A549 (cell line): Measurements from ENCODE around the gene L3MBTL1. TPM values are rescaled to one million over a fixed set of nuclear protein-coding genes. Genes with fewer than 3 reads are reported as not detected.

Experiments used
- ATAC-seq, 2 experiments: fragments of 200-7000 bp in 1 of 2; fragments of >200 bp in 1 of 2; cut with Nextera tagmentation in 1 of 2; cut with Tn5 transposase in 1 of 2; 3 replicates each; pipeline versions ENCODE4 v1.8.0 to v1.9.1; 2018 to 2020; ENCODE audit warnings: mild to moderate bottlenecking in 1 of 2, moderate library complexity in 1 of 2
- CTCF ChIA-PET: fragments of 300-600 bp; sonication (Branson Sonifier 250); formaldehyde crosslinking; extraction: SDS; loops from one replicate; lab custom pipeline; 2021; ENCODE audit warnings: antibody characterized with exemption, inconsistent platforms; lab: Yijun Ruan, JAX
- POLR2A ChIA-PET: fragments of 350-600 bp; formaldehyde crosslinking; extraction: SDS; loops from one replicate; lab custom pipeline; 2021; ENCODE audit warnings: antibody characterized with exemption, inconsistent platforms; lab: Yijun Ruan, JAX
- DNase-seq, 2 experiments: peaks; one replicate each; pipeline versions ENCODE4 v3.0.0 to v3.0.0-alpha.2; 2011 to 2016; ENCODE audit warnings: low read depth in 1 of 2, low spot score in 1 of 2
- FAIRE-seq: peaks from 2 replicates; lab custom pipeline; 2011; peaks lifted over from hg19 to GRCh38; lab: Jason Lieb, UNC
- H3K27ac ChIP-seq, 2 experiments: fragments of >200 bp; sonication (Bioruptor Twin); formaldehyde crosslinking; 3 replicates each; pipeline ENCODE4 v1.5.1; 2016 to 2017
- H3K4me1 ChIP-seq: fragments of >200 bp; sonication (Bioruptor Twin); formaldehyde crosslinking; 3 replicates; pipeline ENCODE4 v1.6.1; 2016
- H3K4me2 ChIP-seq: fragments of >200 bp; sonication (Bioruptor Twin); formaldehyde crosslinking; 3 replicates; pipeline ENCODE4 v1.6.1; 2016
- H3K4me3 ChIP-seq: fragments of >200 bp; sonication (Bioruptor Twin); formaldehyde crosslinking; 3 replicates; pipeline ENCODE4 v1.5.1; 2016
- H3K9me3 ChIP-seq: fragments of >200 bp; sonication (Bioruptor Twin); formaldehyde crosslinking; 3 replicates; pipeline ENCODE4 v1.6.1; 2016
- ATOH8 ChIP-seq: fragments of 250-450 bp; sonication (Bioruptor Pico); IDR thresholded peaks from 2 replicates; pipeline ENCODE4 v1.5.0; 2020; ENCODE audit warnings: low read depth, mild to moderate bottlenecking, moderate library complexity
- BCL3 ChIP-seq: fragments of >200 bp; sonication (Bioruptor Twin); formaldehyde crosslinking; IDR thresholded peaks from 3 replicates; pipeline ENCODE4 v1.6.1; 2016
- EHMT2 ChIP-seq: fragments of 200-600 bp; sonication (generic); IDR thresholded peaks from 2 replicates; pipeline ENCODE4 v1.6.1; 2016; ENCODE audit warnings: antibody characterized with exemption, low read depth, mild to moderate bottlenecking, moderate library complexity
- ELK1 ChIP-seq: fragments of 150-350 bp; IDR thresholded peaks from 2 replicates; pipeline ENCODE4 v1.6.1; 2014; ENCODE audit warnings: low read depth, mild to moderate bottlenecking, low read length
- ESRRA ChIP-seq: fragments of 150-350 bp; IDR thresholded peaks from 2 replicates; pipeline ENCODE4 v1.6.1; 2014; ENCODE audit warnings: mild to moderate bottlenecking, low read length, borderline replicate concordance
- FOSL2 ChIP-seq, 2 experiments: fragments of 450-650 bp in 1 of 2; fragments of >200 bp in 1 of 2; sonication (Bioruptor Twin) in 1 of 2; formaldehyde crosslinking; IDR thresholded peaks; 2 replicates each; pipeline versions ENCODE4 v1.5.0 to v1.6.1; 2016 to 2020; ENCODE audit warnings: mild to moderate bottlenecking in 1 of 2, moderate library complexity in 1 of 2
- HDAC2 ChIP-seq: fragments of 200-600 bp; sonication (generic); IDR thresholded peaks from 2 replicates; pipeline ENCODE4 v1.6.1; 2016
- JUN ChIP-seq, 2 experiments: fragments of >200 bp; sonication (Bioruptor Twin); formaldehyde crosslinking; IDR thresholded peaks; 2 replicates in 1 of 2; 3 replicates in 1 of 2; pipeline ENCODE4 v1.6.1; 2016 to 2017
- MAFK ChIP-seq: fragments of 450-650 bp; IDR thresholded peaks from 2 replicates; pipeline ENCODE4 v1.6.1; 2014; ENCODE audit not compliant: partially characterized antibody
- MAZ ChIP-seq: fragments of 150-350 bp; IDR thresholded peaks from 2 replicates; pipeline ENCODE4 v1.6.1; 2014; ENCODE audit warnings: antibody characterized with exemption, low read depth, low read length, borderline replicate concordance
- NFE2L2 ChIP-seq: fragments of 150-350 bp; conservative IDR thresholded peaks from 2 replicates; pipeline ENCODE4 v1.6.1; 2014; ENCODE audit warnings: low read length
- POLR2A ChIP-seq: IDR thresholded peaks from 2 replicates; pipeline ENCODE4 v1.6.1; 2012; ENCODE audit warnings: mild to moderate bottlenecking, low read length
- POLR2AphosphoS2 ChIP-seq: conservative IDR thresholded peaks from 2 replicates; pipeline ENCODE4 v1.6.1; 2012; ENCODE audit warnings: low read length, improper control_type of control experiment, inconsistent platforms
- RAD21 ChIP-seq, 2 experiments: fragments of >200 bp in 1 of 2; sonication (Bioruptor Twin) in 1 of 2; formaldehyde crosslinking in 1 of 2; IDR thresholded peaks in 1 of 2; conservative IDR thresholded peaks in 1 of 2; 2 replicates in 1 of 2; 3 replicates in 1 of 2; pipeline ENCODE4 v1.6.1; 2012 to 2018; ENCODE audit warnings: inconsistent platforms in 1 of 2
- RARB ChIP-seq: fragments of 250-450 bp; sonication (Bioruptor Pico); IDR thresholded peaks from 2 replicates; pipeline ENCODE4 v1.8.0; 2021; ENCODE audit warnings: mild to moderate bottlenecking, moderate library complexity
- RCOR1 ChIP-seq: fragments of 150-350 bp; IDR thresholded peaks from 2 replicates; pipeline ENCODE4 v1.6.1; 2014; ENCODE audit warnings: antibody characterized with exemption, low read length, low read depth
- RNF2 ChIP-seq: fragments of 200-600 bp; sonication (generic); IDR thresholded peaks from 2 replicates; pipeline ENCODE4 v1.6.1; 2016; ENCODE audit warnings: low read depth, mild to moderate bottlenecking, antibody characterized with exemption, moderate library complexity, borderline replicate concordance
- SMC3 ChIP-seq: fragments of >200 bp; sonication (Bioruptor Twin); formaldehyde crosslinking; IDR thresholded peaks from 3 replicates; pipeline ENCODE4 v1.6.1; 2018; ENCODE audit warnings: inconsistent platforms
- TFCP2L1 ChIP-seq: fragments of 250-450 bp; sonication (Bioruptor Pico); IDR thresholded peaks from 2 replicates; pipeline ENCODE4 v1.5.0; 2021; ENCODE audit warnings: mild to moderate bottlenecking
- ZFP36 ChIP-seq: fragments of 450-650 bp; IDR thresholded peaks from 2 replicates; pipeline ENCODE4 v1.6.1; 2014; ENCODE audit warnings: borderline replicate concordance; ENCODE audit not compliant: partially characterized antibody
- ZSCAN20 ChIP-seq: fragments of 250-450 bp; sonication (Bioruptor Pico); IDR thresholded peaks from 2 replicates; pipeline ENCODE4 v1.8.0; 2022; ENCODE audit warnings: mild to moderate bottlenecking, moderate library complexity
- WGBS: methylation state at CpG from one replicate; pipeline ENCODE4 v1.1.6; 2017; ENCODE audit errors: missing lambda C conversion rate; 5-methylcytosine and 5-hydroxymethylcytosine counted together
- polyA plus RNA-seq, 4 experiments: library from polyadenylated mRNA; depleted of rRNA in 3 of 4; stranded (reverse); fragments of >200 nt; fragmentation: RNase III in 1 of 4; extraction: RNeasy Plus Mini Kit Qiagen cat#74134 plus additional on column Dnase treatment in 1 of 4; gene quantifications; 2 replicates in 3 of 4; 3 replicates in 1 of 4; pipeline ENCODE4 v1.2.3, GENCODE V29; 2011 to 2017
- TF ChIP-seq, protein P1 (sequence below): fragments of >200 bp; sonication (Bioruptor Twin); formaldehyde crosslinking; IDR thresholded peaks from 2 replicates; pipeline ENCODE4 v1.6.1; 2016

The L3MBTL1 gene
- polyA plus RNA-seq, 2 of the 4 experiments (the other 2 are of a cell fraction): 2.5 to 3.8 TPM

DNA sequence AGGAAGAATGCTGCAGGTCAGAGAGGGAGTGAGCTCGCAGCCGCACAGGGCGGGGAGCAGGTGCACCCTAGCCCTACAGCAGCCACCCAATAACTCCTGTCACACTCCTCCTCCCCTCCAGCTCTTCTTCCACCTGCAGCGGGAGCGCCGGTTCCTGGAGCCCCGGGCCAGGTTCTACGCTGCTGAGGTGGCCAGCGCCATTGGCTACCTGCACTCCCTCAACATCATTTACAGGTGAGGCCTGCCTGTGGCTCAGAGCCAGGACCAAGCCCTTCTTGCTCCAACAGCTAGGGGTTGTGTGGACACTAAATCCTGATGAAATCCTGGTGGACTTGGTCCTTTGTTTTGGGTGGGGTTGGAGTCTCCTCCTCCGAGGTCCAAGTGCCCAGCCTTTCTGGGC lies 63.0 kb downstream of the L3MBTL1 start:
- ChIA-PET CTCF (interaction anchor here (0.9 to 4.8 kb wide), 3 partner anchors 20 to 121 kb away, joined by 3 to 32 read pairs (median 5); no protein-coding TSS in a partner anchor), POLR2A (no interaction called here)
- Histone ChIP-seq H3K4me1 (no peaks in the 10 kb centered on the region), H3K4me3 (no peak overlapping the region)
- 90% methylated on average over 10 of the region's 10 CpGs for WGBS
- no peak for ATAC-seq
- DNase-seq: no peak
- TF ChIP-seq RCOR1 (no peak), SMC3 (no peak), TFCP2L1 (CRISPR knock-in tag) (no peak), JUN (IDR thresholded peaks at IDR 0.05) (no peak), ATOH8 (CRISPR knock-in tag) (no peak), HDAC2 (no peak), POLR2A (no peak), MAFK (no peak), RARB (CRISPR knock-in tag) (no peak), ELK1 (no peak)
- TF ChIP-seq, all 56 proteins: peak for 0
- Histone ChIP-seq H3K4me2 (no peak overlapping the region), H3K27ac (no peak overlapping the region), H3K9me3 (no peaks in the 10 kb centered on the region)
- no peak for FAIRE-seq

- ChIA-PET POLR2A (no interaction called here), CTCF (interaction anchor here (2.2 to 4.8 kb wide), 2 partner anchors 34 to 121 kb away, joined by 5 to 32 read pairs; no protein-coding TSS in a partner anchor)
- FAIRE-seq (no peak), DNase-seq (no peak), ATAC-seq (no peak)
- no peak overlapping the region for H3K27ac ChIP-seq
- H3K4me3 ChIP-seq: no peak overlapping the region
- TF ChIP-seq FOSL2 (IDR thresholded peaks at IDR 0.05) (no peak), FOSL2 (CRISPR knock-in tag; IDR thresholded peaks at IDR 0.05) (no peak), NFE2L2 (no peak), EHMT2 (no peak), ZSCAN20 (CRISPR knock-in tag) (no peak), RCOR1 (no peak), ZFP36 (no peak), RAD21 (conservative IDR thresholded peaks at IDR 0.05 in 1 of 2, IDR thresholded peaks at IDR 0.05 in 1 of 2) (no peak), ESRRA (no peak), POLR2AphosphoS2 (no peak), RNF2 (no peak), ATOH8 (CRISPR knock-in tag) (no peak), MAZ (no peak), BCL3 (no peak), ELK1 (no peak)
- TF ChIP-seq, protein P1, sequence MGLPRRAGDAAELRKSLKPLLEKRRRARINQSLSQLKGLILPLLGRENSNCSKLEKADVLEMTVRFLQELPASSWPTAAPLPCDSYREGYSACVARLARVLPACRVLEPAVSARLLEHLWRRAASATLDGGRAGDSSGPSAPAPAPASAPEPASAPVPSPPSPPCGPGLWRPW: no peak
- H3K4me1 ChIP-seq: no peaks in the 10 kb centered on the region
- H3K9me3 ChIP-seq: no peaks in the 10 kb centered on the region
- no peak overlapping the region for H3K4me2 ChIP-seq
- 92% methylated on average over 3 of the region's 3 CpGs for WGBS
Measured at GRCh38 chr20:43571310-43571709, 63.8 kb downstream of the L3MBTL1 start.
